Thoracic aorta (tissue), 2 donors: ENCODE measurements around the gene SEPTIN10. TPM values are rescaled to one million over a fixed set of nuclear protein-coding genes. Genes with fewer than 3 reads are reported as not detected.
"Not testable (repeated sequence)": the region's sequence is repeated elsewhere in the genome, so short reads cannot be mapped to it uniquely, and the experiment has no call there.

Experiments used
- ATAC-seq: fragments of 150-250 bp; one replicate; pipeline ENCODE4 v1.8.0; 2017; ENCODE audit warnings: low read depth; ENCODE audit not compliant: insufficient number of reproducible peaks, low FRiP score
- DNase-seq: peaks from one replicate; pipeline ENCODE4 v3.0.0-alpha.2; 2020; ENCODE audit warnings: low spot score
- H3K27ac ChIP-seq, 2 donors: fragments of 200-600 bp; sonication (generic); 1 replicate in 1 of 2; 2 replicates in 1 of 2; pipeline ENCODE4 v1.5.1; 2016; ENCODE audit warnings: mild to moderate bottlenecking in 2 of 2, moderate library complexity in 2 of 2
- H3K27me3 ChIP-seq: fragments of 200-600 bp; sonication (generic); replicated peaks from 2 replicates; pipeline ENCODE4 v1.6.0; 2016; ENCODE audit warnings: mild to moderate bottlenecking; ENCODE audit not compliant: insufficient read depth
- H3K36me3 ChIP-seq: fragments of 200-600 bp; sonication (generic); one replicate; pipeline ENCODE4 v1.5.1; 2016
- H3K4me1 ChIP-seq, 2 donors: fragments of 200-600 bp; sonication (generic); 1 replicate in 1 of 2; 2 replicates in 1 of 2; pipeline versions ENCODE4 v1.5.1 to v1.6.0; 2016; ENCODE audit warnings: low read depth in 2 of 2, mild to moderate bottlenecking in 1 of 2; ENCODE audit not compliant: control insufficient read depth in 1 of 2
- H3K4me3 ChIP-seq: fragments of 200-600 bp; sonication (generic); 2 replicates; pipeline ENCODE4 v1.5.1; 2016; ENCODE audit warnings: mild to moderate bottlenecking
- H3K9me3 ChIP-seq: fragments of 200-600 bp; sonication (generic); 2 replicates; pipeline ENCODE4 v1.5.1; 2016
- total RNA-seq, 2 donors: library from RNA; depleted of rRNA; stranded (reverse); fragments of >200 nt; gene quantifications; one replicate each; pipeline versions ENCODE4 v1.1.0 to v1.2.3, GENCODE V29; 2016
- TF ChIP-seq, protein P1 (sequence below): fragments of 200-600 bp; sonication (generic); IDR thresholded peaks from one replicate; pipeline ENCODE4 v1.5.1; 2019; ENCODE audit warnings: antibody characterized with exemption

SEPTIN10 gene
- total RNA-seq, 2 donors from 2014 or later, result 80.0 to 106 TPM

GRCh38 chr2:109542384-109542783 lies 71.4 kb downstream of the SEPTIN10 start:
- Histone ChIP-seq H3K4me3 (no peak overlapping the region), H3K27ac (no peak overlapping the region), H3K36me3 (peaks cover 4% of the 10 kb centered on the region), H3K4me1 (peaks cover 0 to 3% of the 10 kb centered on the region in 2 donors), H3K27me3 (no peaks in the 10 kb centered on the region), H3K9me3 (no peaks in the 10 kb centered on the region)
- DNase-seq (no peak), ATAC-seq (no peak)
- TF ChIP-seq, protein P1, sequence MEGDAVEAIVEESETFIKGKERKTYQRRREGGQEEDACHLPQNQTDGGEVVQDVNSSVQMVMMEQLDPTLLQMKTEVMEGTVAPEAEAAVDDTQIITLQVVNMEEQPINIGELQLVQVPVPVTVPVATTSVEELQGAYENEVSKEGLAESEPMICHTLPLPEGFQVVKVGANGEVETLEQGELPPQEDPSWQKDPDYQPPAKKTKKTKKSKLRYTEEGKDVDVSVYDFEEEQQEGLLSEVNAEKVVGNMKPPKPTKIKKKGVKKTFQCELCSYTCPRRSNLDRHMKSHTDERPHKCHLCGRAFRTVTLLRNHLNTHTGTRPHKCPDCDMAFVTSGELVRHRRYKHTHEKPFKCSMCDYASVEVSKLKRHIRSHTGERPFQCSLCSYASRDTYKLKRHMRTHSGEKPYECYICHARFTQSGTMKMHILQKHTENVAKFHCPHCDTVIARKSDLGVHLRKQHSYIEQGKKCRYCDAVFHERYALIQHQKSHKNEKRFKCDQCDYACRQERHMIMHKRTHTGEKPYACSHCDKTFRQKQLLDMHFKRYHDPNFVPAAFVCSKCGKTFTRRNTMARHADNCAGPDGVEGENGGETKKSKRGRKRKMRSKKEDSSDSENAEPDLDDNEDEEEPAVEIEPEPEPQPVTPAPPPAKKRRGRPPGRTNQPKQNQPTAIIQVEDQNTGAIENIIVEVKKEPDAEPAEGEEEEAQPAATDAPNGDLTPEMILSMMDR, result no peak

DNA sequence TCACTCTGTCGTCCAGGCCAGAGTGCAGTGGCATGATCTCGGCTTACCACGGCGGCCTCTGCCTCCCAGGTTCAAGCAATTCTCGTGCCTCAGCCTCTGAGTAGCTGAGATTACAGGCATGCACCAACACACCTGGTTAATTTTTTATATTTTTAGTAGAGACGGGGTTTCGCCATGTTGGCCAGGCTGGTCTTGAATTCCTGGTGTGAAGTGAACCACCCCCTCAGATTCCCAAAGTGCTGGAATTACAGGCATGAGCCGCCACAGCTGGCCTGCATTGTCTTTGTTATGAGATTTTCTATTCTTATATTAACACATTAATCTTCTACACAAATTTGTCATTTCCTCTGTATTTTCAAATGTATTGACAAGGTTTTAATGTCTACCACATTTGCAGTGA lies 75.2 kb downstream of the SEPTIN10 start:
- Histone ChIP-seq H3K36me3 (no peaks in the 10 kb centered on the region), H3K27me3 (no peaks in the 10 kb centered on the region), H3K27ac (no peak overlapping the region), H3K4me3 (no peak overlapping the region), H3K4me1 (no peaks in the 10 kb centered on the region), H3K9me3 (no peaks in the 10 kb centered on the region)
- no peak for ATAC-seq
- TF ChIP-seq, protein P1, result no peak
- DNase-seq, result no peak

GRCh38 chr2:109537565-109538222 lies 76.1 kb downstream of the SEPTIN10 start:
- Histone ChIP-seq H3K27ac (no peak overlapping the region), H3K4me3 (no peak overlapping the region), H3K4me1 (no peaks in the 10 kb centered on the region), H3K9me3 (no peaks in the 10 kb centered on the region), H3K27me3 (no peaks in the 10 kb centered on the region), H3K36me3 (no peaks in the 10 kb centered on the region)
- DNase-seq (no peak), ATAC-seq (no peak)
- TF ChIP-seq, protein P1, result no peak

- not testable (repeated sequence) for H3K27ac ChIP-seq, H3K36me3 ChIP-seq, DNase-seq, ATAC-seq, H3K4me1 ChIP-seq, H3K27me3 ChIP-seq, H3K9me3 ChIP-seq, H3K4me3 ChIP-seq
These were observed 77.2 kb downstream of the SEPTIN10 start for GRCh38 chr2:109536556-109536955.

DNA sequence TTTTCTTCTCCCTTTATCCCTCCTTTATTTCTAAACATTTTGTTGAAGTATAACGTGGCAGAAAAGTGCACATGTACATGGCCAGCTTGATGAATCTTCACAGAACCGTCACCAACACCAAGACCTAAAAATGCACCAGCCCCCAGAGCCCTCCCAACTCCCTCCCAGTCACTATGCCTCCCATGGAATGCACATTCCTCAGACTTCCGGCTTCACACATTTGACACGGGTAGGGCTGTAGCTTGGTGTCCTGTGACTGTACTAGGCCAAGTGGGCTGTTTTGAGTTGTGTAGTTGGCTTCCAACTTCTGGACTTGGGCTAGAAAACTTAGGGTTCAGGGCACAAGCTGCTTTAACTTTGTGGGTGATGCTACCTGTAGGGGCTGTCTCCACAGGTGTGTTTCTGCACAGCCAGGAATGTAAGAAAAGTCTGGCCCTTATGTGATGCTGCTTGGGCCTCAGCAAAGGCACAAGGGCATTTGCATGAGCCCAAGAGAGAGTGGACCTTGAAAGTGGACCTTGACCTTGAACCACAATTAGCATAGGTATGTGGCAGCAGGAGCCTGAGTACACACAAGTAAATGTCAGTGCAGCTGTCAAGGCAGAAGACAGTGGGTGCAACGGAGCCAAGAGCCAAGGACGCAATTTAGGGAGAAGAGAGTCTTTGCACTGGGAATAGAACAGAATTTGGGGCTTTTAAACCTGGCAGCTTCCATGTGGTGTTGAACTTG lies 78.4 kb downstream of the SEPTIN10 start:
- Histone ChIP-seq H3K36me3 (no peaks in the 10 kb centered on the region), H3K4me3 (no peak overlapping the region), H3K27me3 (no peaks in the 10 kb centered on the region), H3K9me3 (no peaks in the 10 kb centered on the region), H3K4me1 (no peaks in the 10 kb centered on the region), H3K27ac (no peak overlapping the region)
- TF ChIP-seq, protein P1, result no peak
- no peak for ATAC-seq
- no peak for DNase-seq
